ENCODE data around the gene PCBP3.

Gene PCBP3

GRCh38 chr21:45970674-45971615, 327.4 kb downstream of the PCBP3 start:
- peak in 1 of 2 experiments; percentile 10 for DNase-seq (ENCODE audit: low read depth in 1 of 2, low spot score in 1 of 2)
- Histone ChIP-seq H3K27ac (replicated peaks) (no peak overlapping the region), H3K4me3 (replicated peaks; ENCODE audit: insufficient read depth, low read length) (no peak overlapping the region), H3K27me3 (ENCODE audit: insufficient read depth, poor library complexity, severe bottlenecking) (peaks cover 33% of the 10 kb centered on the region)
- TF ChIP-seq GABPA (IDR thresholded peaks at IDR 0.05; ENCODE audit: low read depth) (no peak), CTCF (IDR thresholded peaks at IDR 0.05; ENCODE audit: insufficient read depth, low read length) (peak; percentile 68)

GRCh38 chr21:45971616-45972352, 328.3 kb downstream of the PCBP3 start:
- no peak for DNase-seq (ENCODE audit: low read depth in 1 of 2, low spot score in 1 of 2)
- TF ChIP-seq POLR2AphosphoS5 (IDR thresholded peaks at IDR 0.05; ENCODE audit: low read depth): no peak
- TF ChIP-seq GABPA (IDR thresholded peaks at IDR 0.05; ENCODE audit: low read depth): no peak
- TF ChIP-seq REST (IDR thresholded peaks at IDR 0.05; ENCODE audit: insufficient replicate concordance, low read depth): no peak
- TF ChIP-seq CTCF (IDR thresholded peaks at IDR 0.05; ENCODE audit: insufficient read depth, low read length): no peak
- no peak for TF ChIP-seq SPI1 (IDR thresholded peaks at IDR 0.05; ENCODE audit: borderline replicate concordance, low read depth)
- peaks cover 33% of the 10 kb centered on the region for H3K27me3 ChIP-seq (ENCODE audit: insufficient read depth, poor library complexity, severe bottlenecking)
- H3K4me3 ChIP-seq (replicated peaks; ENCODE audit: insufficient read depth, low read length): no peak overlapping the region
- no peak overlapping the region for H3K27ac ChIP-seq (replicated peaks)

GRCh38 chr21:45972353-45972715, 328.8 kb downstream of the PCBP3 start:
- no peak for DNase-seq (ENCODE audit: low read depth in 1 of 2, low spot score in 1 of 2)

More at GRCh38 chr21:45972353-45972715, 328.8 kb downstream of the PCBP3 start:
- Histone ChIP-seq H3K4me3 (replicated peaks; ENCODE audit: insufficient read depth, low read length) (no peak overlapping the region), H3K27me3 (ENCODE audit: insufficient read depth, poor library complexity, severe bottlenecking) (peaks cover 33% of the 10 kb centered on the region), H3K27ac (replicated peaks) (no peak overlapping the region)
- TF ChIP-seq REST (IDR thresholded peaks at IDR 0.05; ENCODE audit: insufficient replicate concordance, low read depth): no peak
- TF ChIP-seq SPI1 (IDR thresholded peaks at IDR 0.05; ENCODE audit: borderline replicate concordance, low read depth): no peak
- no peak for TF ChIP-seq POLR2AphosphoS5 (IDR thresholded peaks at IDR 0.05; ENCODE audit: low read depth)
- TF ChIP-seq CTCF (IDR thresholded peaks at IDR 0.05; ENCODE audit: insufficient read depth, low read length): no peak
- TF ChIP-seq GABPA (IDR thresholded peaks at IDR 0.05; ENCODE audit: low read depth): no peak
